ENCODE measurements around the gene SELENOO. TPM values are rescaled to one million over a fixed set of nuclear protein-coding genes. Genes with fewer than 3 reads are reported as not detected.

SELENOO gene
- polyA plus RNA-seq, 1 of the 3 experiments (the other 2 are of a cell fraction): 26.7 TPM

DNA sequence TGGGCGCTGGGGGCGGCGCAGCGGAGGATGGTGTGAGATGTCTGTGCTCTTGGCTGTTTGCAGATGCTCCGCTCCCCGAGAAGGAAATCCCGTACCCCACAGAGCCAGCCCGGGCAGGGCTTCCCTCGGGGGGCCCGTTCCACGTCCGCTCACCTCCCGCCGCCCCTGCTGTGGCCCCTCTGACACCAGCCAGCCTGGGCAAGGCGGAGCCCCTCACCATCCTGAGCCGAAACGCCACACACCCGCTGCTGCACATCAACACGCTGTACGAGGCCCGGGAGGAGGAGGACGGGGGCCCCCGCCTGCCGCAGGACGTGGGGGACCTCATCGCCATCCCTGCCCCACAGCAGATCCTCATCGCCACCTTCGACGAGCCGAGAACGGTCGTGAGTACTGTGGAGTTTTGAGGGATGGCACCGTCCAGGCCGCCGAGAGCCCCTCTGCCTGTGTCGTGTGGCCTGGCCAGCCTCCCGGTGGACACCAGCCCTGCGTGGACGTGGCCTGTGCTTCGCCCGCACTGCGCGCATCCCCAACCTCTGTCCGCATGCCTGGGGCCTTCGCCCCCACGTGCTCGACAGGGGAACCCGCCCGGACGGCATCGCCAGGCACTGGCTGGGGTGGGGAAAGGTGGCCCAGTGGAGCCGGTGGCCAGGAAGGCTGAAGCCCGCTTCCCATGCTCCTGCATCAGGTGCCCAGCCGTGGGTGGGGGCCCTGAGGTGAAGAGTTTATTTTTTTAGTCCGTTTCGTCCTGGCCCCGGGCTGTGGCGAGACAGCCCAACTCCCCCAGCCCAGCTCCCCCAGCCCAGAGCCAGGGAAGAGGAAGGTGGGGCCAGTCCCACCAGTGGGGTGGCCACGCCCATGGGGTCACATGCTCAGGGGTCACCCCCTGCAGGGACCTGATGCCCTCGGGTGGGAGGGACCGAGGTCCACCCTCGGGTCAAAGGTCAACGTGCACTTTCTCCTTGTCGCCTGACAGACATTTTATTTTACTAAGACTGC lies 21.6 kb upstream of the SELENOO start:
- Histone ChIP-seq H3K27me3 (ENCODE audit: insufficient read depth) (no peaks in the 10 kb centered on the region), H3K9me2 (no peaks in the 10 kb centered on the region), H3K79me2 (ENCODE audit: insufficient read depth) (no peaks in the 10 kb centered on the region), H3K27ac (ENCODE audit: low read depth in 2 of 2, low read length in 1 of 2) (no peak overlapping the region), H3K9ac (no peak overlapping the region), H3K4me3 (ENCODE audit: low read depth in 2 of 2, low read length in 1 of 2) (no peak overlapping the region), H3K4me1 (ENCODE audit: control insufficient read depth in 1 of 2, insufficient read depth in 2 of 2, low read depth in 1 of 2, low read length in 1 of 2) (peaks cover 0 to 6% of the 10 kb centered on the region in 2 experiments; a peak in 1 of 4 replicates), H2AFZ (ENCODE audit: low read depth) (no peak overlapping the region), H4K20me1 (ENCODE audit: insufficient read depth) (no peaks in the 10 kb centered on the region), H3K36me3 (replicated peaks in 1 of 2; ENCODE audit: control insufficient read depth in 1 of 2, insufficient read depth in 2 of 2, low read length in 1 of 2) (no peaks in the 10 kb centered on the region), H3F3A (replicated peaks; ENCODE audit: insufficient read depth) (no peaks in the 10 kb centered on the region), H3K9me3 (no peaks in the 10 kb centered on the region), H3K4me2 (no peak overlapping the region)
- 84% methylated on average over 50 of the region's 64 CpGs for WGBS (ENCODE audit: low lambda C conversion rate)
- ChIA-PET POLR2A (no interaction called here), CTCF (no interaction called here)
- TF ChIP-seq USF1 (IDR thresholded peaks at IDR 0.05; ENCODE audit: borderline replicate concordance, low read depth) (no peak), TCF12 (IDR thresholded peaks at IDR 0.05) (no peak), EZH2phosphoT487 (IDR thresholded peaks at IDR 0.05; ENCODE audit: borderline replicate concordance, low read depth) (no peak), ZBTB33 (IDR thresholded peaks at IDR 0.05; ENCODE audit: borderline replicate concordance, low read depth) (no peak), MAX (IDR thresholded peaks at IDR 0.05; ENCODE audit: low read depth) (no peak), RFX5 (IDR thresholded peaks at IDR 0.05; ENCODE audit: low read length) (no peak), REST (IDR thresholded peaks at IDR 0.05; ENCODE audit: low read depth, low read length) (no peak)
- TF ChIP-seq, protein P1, sequence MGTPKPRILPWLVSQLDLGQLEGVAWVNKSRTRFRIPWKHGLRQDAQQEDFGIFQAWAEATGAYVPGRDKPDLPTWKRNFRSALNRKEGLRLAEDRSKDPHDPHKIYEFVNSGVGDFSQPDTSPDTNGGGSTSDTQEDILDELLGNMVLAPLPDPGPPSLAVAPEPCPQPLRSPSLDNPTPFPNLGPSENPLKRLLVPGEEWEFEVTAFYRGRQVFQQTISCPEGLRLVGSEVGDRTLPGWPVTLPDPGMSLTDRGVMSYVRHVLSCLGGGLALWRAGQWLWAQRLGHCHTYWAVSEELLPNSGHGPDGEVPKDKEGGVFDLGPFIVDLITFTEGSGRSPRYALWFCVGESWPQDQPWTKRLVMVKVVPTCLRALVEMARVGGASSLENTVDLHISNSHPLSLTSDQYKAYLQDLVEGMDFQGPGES (IDR thresholded peaks at IDR 0.05; ENCODE audit: low read depth, low read length): no peak
- DNase-seq: no peak
